ENCODE data around the gene TTC9C. TPM values are rescaled to one million over a fixed set of nuclear protein-coding genes. Genes with fewer than 3 reads are reported as not detected.
"Not testable (repeated sequence)": the region's sequence is repeated elsewhere in the genome, so short reads cannot be mapped to it uniquely, and the experiment has no call there.

TTC9C gene
- total RNA-seq, 1 donor from 2014 or later: 25.1 TPM

DNA sequence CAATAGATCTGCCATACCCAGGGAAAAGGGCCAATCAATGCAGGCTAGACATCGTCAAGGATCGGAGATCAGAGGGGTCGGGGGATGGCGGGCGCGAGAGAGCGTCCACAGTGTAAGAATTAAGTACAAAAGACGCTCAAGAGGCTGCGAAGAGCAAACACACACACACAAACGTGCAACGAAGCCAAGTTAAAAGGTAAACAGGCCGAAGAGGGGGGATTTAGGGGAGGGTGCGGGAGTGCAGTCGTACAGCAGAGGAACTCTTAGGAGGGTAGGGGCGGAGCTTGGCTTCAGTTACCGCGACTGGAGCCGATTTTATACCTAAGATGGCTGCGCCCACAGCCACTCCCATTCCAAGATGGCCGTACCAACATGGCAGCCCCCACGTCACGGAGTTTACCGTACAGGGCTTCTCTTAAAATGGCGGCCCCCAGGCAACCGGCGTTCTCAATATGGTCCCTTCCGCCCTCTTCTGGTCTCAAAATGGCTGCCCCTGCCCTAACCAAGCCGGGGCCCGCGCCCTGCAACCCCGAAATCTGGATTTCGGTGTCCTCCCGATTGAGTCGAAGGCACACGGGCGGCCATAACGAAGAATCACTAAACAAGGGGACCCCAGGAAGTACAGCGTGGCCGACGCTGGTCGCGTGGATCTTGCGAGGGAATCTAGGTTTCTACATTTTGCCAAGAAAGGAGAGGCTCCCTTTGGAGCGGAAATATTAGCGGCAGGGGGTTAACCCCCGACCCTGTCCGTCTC lies 18.9 kb upstream of the TTC9C start:
- DNase-seq (ENCODE audit: low read depth): peak; percentile 95

DNA sequence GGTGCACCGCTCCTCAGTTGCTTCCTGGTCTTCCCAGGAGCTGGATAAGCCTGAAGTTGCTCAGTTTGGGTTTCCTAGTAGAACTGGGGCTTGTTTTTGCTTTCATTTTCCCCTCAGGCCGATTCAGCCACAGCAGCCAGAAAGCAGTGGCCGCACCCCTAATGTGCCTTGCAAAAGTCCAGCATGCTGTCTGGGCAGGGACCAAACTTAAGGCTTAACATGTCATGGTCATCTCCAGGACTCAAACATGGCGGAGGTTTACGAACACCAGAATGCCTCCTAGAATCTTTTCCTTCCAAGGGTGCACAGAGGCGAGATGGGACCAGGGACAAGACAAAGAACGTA lies 18.3 kb upstream of the TTC9C start:
- DNase-seq (ENCODE audit: low read depth): no peak

DNA sequence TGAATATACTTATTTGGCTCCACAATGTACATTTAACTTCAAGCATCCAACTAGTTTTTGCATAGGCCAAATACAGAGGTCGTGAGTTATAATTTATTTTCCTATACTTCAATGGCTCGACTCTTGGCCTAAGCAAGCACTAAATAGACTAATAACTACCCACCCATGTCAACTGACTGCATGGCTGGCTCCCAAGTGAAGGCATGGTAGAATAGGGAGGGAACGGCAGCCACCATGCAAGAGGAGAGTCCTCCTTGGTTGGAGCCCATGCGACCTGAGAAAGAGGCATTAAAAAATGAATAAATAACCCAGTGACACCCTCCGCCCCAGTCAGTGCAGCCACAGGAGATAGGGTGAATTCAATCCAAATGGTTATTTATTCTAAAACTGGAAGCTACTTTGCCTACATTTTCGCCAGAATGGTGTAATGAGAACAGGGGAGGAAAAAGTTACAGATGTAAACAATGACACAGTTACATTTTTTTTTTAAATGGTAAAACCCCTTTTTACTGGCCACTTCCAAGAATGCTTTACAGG lies 15.9 kb upstream of the TTC9C start:
- no peak for DNase-seq (ENCODE audit: low read depth)

DNA sequence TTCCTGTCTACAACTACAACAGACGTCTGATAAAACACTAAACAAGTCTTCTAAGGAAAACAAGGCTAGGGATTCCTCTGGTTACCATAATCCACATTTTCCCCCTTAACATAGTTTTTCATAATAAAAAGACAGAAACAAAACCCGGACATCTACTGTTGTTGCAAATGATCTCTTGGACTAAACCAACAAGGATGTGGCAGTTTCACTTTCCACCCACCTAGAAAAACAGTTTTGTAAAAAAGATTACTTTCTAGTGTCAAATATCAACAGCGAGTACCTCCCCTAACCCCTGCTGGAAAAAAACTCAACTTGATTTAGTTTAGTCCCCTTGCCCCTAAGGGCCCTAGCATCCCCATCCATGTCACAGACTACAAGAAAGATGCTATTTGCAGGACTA lies 15.4 kb upstream of the TTC9C start:
- DNase-seq (ENCODE audit: low read depth): no peak

DNA sequence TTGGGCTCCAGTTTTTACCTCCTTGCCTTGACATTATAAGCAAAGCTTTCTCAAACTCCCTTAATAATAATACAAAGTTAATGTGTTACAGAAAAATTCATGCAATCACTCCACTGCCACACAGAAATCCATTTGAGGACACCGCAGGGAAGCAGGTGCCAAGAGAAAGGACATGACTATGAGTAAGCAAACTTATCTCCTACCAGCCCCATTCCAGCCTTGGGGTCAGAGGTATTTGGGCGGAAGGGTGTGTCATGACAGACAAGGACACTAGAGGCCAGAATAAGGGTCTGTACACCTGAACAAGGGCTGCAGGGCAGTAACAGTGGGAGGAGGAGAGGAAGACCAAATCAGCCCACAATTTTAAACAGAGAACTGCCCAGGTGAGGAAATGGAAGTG lies 14.9 kb upstream of the TTC9C start:
- peak; percentile 76 for DNase-seq (ENCODE audit: low read depth)

DNA sequence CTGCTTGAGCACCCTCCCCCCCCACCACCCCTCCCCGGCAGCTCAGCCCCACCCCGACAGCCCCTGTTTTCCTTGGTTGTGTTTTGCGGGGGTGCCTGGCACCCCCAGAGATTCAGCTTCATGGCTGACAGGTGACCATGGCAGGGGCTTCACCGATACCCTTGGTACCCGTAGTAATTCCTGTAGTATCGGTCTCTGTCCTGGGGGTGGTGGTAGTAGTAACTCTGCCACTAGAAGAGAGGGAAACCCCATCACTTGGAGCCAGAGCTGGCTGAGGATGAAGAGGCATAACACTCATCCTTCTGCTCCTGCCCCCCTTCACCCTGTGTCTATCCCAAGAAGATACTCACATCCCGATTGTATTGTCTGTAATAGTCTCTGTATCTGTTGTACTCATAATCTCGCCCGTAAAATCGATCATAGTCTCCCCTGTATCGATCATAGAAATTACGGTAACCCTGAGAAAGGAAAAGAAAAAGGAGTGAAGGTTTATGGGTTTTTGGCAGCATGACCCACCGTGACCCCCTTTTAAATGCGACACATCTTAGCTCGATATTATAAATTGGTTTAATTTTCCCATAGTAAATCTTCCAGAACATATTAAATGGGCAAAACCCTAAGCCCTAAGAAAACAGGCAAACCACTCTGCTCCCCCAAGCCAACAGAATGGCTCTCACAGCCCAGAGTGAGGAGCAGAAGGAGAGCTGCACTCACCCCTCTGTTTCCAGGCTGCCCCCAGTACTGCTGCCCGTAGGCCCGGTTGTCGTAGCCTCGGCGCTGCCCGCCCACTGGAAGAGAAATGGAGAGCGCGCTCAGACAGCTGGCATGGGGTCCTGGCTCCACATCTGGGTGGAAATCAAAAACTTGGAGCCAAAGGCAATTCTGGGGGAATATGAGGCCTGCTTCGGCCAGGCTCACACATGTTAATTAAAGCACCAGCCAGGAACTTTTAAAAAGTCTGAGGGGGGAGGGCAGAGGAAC lies 12.8 kb upstream of the TTC9C start:
- DNase-seq (ENCODE audit: low read depth): no peak

DNA sequence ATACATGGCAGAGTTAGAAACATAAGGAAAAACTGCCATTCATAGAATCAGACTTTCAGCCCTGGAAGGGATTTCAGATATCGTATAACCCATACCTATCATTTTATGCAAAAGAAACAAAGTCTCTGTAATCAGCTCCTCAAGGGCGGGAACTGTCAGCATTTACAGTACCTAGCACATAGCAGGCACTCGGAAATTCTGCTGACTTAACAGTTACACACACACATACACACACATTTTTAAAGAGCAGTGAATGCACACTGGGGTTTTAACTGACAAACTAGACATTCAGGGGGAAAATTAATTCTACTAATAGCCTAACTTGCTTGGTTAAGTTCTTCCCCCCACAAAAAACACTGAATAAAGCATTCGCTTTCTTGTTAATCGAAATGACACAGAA lies 12.1 kb upstream of the TTC9C start:
- no peak for DNase-seq (ENCODE audit: low read depth)

DNA sequence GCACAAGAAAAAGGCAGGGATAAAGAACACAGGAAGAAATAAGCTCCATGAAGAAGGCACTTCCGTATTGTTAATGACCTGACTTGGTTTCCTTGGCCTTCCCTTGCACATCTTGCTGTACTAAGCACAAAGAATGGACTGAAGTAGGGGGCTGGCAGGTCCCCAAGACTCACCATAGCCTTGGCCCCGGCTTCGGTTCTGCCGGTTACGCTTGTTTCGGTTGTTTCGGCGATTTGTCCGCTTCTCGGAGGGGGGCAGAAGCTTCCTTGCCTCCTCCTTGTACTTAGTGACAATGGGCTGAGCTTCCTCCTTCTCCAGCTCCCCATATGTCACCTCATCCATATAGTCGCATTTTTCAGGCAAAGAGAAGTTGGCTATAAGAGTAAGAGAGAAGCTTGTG lies 11.5 kb upstream of the TTC9C start:
- no peak for DNase-seq (ENCODE audit: low read depth)

DNA sequence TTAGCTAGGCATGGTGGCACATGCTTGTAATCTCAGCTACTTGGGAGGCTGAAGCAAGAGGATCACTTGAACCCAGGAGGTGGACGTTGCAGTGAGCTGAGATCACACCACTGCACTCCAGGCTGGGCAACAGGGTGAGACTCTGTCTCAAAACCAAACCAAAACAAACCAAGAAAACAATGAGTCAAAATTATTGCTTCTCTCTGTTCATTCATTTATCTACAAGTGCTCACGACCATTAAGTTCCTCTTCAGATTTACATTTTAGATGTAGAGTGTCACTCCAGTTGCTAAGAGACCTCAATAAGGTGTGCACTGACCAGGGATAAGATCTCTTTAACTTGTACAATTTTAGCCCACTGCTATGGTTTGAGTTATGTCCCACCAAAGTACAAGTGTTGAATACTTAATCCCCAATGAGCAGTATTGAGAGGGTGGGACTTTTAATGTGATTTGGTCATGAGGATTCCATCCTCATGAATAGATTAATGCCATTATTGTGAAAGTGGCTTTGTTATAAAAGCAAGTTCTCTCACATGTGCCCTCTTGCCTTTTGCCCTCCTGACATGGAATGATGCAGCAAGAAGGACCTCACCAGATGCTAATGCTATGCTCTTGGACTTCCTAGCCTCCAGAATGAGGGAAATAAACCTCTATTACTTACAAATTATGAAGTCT lies 8.8 kb upstream of the TTC9C start:
- DNase-seq (ENCODE audit: low read depth): no peak

DNA sequence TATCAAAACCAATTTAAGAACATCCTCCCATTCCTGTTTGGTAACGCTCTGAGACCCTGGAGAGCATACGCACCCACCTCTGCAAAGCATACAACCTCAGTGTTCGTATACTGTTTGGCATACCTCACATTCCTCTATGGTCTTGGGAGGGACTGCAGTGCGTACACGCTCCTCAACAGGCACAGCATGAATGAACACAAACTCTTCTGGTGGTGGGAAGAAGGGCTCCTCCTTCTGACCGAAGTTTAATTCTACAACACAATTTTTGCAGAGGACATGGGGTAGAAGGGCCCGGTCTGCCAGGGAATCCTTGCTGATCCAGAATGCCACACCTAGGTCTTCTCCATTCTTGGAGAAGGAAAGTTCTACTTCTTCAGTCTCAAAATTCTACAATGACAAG lies 6.3 kb upstream of the TTC9C start:
- peak; percentile 41 for DNase-seq (ENCODE audit: low read depth)

DNA sequence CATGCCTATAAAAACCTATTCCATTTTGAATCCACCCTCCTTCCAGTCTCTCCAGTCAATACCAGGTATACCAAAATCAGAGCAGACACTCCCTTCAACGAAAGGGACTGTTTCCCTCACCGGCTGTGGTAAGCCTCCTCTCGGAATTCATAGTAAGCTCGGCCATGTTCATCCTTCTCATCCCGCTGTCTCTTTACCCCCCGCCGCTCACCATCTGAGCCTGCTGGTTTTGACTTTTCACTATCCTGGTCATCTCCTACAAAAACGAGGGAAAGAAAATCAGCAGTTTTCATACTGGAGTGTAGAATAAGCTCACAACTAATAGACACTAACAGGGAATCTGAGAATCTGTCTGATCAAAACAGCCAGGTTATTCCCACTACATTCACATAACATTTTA lies 4.1 kb upstream of the TTC9C start:
- DNase-seq (ENCODE audit: low read depth): no peak

DNA sequence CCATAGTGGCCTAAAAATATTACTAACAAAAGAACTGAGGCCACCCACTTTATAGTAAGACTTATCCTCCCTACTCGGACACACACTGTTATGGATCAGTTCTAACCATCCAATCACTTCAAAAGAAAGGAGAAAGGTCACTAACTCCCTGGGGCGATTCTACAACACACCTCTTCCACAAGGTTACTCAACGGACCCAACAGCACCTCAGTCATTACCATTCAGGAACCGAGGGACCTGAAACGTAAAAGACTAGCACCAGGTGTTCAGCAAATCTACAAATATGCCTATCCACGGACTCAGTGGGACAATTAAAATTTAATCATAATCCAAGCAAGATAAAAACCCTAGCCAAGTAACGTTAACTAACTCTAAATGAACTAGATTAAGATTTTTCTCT lies 2.6 kb upstream of the TTC9C start:
- DNase-seq (ENCODE audit: low read depth): no peak

DNA sequence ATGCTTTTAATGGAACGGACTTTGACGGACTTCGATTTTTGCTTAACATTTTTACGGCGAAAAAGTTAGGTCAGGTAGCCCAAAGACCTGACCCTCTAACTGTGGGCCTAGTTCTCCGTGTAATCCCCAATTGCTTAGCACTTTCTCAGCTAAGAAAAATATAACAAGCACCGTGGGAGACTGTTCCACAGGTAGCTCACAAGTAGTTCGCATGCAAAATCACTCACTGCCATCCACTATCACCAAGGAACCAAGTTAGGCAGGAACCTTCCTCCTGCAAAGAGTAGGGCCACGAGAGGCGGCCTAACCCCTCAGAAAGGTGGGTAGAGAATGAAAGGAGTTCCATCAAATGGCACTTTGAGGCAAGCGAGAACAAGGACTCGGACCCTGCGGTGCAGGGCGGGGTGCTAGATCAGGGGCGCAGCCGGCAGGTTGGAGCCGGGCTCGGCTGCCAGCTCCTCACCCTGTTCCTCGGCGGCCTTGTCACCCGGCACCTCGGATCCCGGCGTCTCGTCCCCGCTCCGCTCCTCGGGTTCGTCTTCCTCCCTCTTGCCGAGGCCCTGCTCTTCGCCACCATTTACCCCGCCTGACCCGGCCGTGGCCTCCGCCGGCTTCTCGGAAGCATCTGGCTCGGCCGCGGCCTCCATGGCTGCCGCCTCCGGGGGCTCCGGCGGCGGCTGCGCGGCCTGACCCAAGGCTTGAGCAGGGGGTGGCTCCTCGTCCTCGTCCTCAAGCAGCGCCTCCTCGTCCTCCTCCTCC lies 2.0 kb upstream of the TTC9C start:
- DNase-seq (ENCODE audit: low read depth): no peak

DNA sequence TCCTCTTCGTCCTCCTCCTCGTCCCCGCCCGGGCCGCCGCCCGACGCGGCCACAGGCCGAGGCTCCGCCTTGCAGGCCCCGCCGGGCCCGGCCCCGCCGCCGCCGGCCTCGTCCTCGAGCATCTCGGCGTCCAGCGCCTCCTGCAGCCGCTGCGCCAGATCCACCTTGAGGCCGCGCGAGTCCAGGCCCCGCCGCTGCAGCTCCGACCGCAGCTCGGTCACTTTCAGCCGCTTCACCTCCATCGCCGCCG lies 1.4 kb upstream of the TTC9C start:
- no peak for DNase-seq (ENCODE audit: low read depth)

DNA sequence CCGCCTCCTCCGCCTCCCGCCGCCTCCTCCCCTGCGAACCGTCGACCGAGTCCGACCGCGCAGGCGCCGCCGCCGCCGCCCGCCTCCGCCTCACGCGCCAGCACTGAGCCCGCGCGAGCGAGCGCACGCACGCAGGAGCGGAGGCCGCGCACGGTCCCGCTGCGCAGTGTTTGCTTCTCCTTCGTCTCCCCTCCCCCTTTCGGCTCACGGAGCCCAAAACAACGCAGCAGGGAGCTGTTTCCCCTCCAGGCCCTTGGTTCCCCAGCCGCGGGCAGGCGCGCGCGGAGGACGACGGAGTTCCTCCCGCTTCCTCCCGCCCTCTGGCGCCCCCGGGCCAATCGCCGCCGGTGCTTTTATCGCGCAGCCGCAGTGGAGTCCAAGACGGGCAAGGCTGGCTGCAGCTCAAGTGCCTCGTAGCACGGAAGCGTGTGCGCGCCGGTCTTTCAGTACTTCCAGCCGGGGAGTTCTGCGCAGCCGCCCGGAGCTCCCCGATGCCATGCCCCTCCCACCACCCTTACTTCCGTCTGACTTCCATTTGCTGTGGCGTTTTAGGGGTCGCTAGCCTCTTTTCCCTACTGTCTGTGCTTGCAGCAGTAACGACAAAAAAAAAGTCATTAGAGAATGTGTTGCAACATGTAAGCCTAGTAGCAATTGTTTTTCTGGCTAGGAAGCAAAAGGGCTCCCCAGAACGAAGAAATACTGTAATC lies 968 bp upstream of the TTC9C start, which contains the start of gene HNRNPUL2:
Gene HNRNPUL2 (minus strand): TSS at position 293 of the 707 bp plus-strand sequence. CDS start 301 bp downstream, outside the sequence.
- peak; percentile 94 for DNase-seq (ENCODE audit: low read depth)

DNA sequence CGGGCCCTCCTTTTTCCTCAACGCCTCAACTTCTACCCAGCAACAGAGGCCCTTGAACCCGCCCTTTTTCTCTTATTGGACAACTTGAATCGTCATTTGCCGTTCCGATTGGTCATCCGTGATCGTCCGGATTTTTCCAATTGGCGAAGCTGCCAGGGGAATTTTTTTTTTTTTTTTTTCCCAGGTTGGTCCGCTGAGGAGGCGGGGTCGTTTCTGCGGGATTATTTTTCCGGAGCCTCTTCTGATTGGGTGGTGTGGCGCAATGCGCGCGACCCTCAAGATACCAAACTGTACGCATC lies 465 bp upstream of the TTC9C start:
- peak; percentile 96 for DNase-seq (ENCODE audit: low read depth)

DNA sequence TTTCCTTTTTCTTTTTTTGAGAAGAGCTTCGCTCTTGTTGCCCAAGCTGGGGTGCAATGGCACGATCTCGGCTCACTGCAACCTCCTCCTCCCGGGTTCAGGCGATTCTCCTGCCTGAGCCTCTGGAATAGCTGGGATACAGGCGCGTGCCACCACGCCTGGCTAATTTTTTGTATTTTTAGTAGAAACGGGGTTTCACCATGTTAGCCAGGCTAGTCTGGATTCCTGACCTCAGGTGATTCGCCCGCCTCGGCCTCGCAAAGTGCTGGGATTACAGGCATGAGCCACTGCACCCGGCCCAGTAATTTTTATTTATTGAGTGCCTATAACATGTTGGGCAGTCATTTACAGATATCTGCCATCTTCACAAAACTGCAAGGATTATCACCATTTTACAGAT lies 1.8 kb downstream of the TTC9C start:
- DNase-seq (ENCODE audit: low read depth): not testable (repeated sequence)

DNA sequence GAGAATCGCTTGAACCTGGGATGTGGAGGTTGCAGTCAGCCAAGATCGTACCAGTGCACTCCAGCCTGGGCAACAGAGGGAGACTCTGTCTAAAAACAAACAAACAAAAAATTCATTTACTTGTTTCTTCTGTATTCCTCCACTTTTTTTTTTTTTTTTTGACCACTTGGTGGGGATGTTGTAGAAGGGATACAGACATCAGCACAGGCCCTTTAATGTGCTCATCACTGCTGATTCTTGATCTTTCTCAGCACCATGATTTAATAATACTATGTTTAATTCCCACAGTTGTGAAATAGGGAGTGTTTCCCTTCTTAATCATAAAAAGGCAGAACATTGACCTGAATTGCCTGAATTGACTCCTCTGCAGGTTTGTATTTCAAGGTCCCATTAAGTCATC lies 4.5 kb downstream of the TTC9C start:
- peak; percentile 53 for DNase-seq (ENCODE audit: low read depth)

DNA sequence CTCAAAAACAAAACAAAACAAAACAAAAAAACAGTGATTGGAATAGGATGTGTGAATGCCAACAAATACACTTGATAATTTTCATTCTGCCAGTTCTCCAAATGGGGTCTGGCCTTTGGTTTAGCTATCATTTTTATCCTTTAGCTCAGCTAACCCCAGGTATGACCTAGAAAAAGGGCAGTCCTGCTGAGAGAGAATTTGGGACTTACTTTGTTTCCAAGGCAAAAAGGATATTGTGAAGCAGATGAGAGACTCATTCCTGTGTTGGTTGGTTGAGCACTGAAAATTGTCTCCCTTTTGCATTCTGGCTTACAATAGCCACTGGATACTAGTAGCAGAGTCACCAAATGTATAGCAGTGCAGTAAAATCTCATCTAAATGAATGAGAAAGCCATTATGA lies 8.9 kb downstream of the TTC9C start:
- no peak for DNase-seq (ENCODE audit: low read depth)

DNA sequence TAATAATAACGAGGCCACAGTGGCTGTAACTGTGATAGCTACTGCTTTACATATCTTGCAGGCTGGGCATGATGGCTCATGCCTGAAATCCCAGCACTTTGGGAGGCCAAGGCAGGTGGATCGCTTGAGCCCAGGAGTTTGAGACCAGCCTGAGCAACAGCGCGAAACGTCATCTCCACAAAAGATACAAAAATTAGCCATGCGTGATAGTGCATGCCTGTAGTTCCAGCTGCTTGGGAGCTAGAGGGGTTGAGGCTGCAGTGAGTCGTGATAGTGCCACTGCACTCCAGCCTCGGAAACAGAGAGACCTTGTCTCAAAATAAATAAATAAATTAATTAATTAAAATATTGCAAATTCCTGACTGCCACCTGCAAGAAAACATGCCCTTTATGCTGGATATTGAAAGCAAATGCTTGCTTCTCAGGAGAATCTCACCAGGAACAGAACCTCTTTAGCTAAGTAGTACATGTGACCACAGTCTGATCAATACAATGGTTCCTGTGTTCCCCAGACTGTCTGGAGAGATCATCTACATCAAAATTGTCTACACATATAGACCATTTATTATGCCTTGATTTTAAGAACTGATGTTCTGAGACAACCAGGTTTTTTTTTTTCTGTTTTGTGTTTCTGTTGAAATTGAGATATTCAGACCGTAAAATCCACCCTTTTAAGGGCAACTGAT lies 19.3 kb downstream of the TTC9C start:
- DNase-seq (ENCODE audit: low read depth): no peak

DNA sequence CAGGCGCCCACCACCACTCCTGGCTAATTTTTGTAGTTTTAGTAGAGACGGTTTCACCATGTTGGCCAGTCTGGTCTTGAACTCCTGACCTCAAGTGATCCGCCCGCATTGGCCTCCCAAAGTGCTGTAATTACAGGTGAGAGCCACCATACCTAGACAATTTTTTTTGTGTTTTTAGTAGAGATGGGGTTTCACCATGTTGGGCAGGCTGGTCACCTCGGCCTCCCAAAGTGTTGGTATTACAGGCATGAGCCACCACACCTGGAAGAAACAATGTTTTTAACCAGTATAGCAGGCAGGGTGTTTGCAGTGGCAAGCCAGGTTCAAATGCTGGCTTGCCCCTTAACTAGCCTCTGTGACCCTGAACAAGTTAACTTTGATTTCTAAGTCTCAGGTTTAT lies 21.6 kb downstream of the TTC9C start:
- DNase-seq (ENCODE audit: low read depth): not testable (repeated sequence)

All from renal cortical epithelial cell (primary cell).